Femur (tissue), 1 donor: ENCODE results near the gene CHST14.
"Not testable (repeated sequence)": the region's sequence is repeated elsewhere in the genome, so short reads cannot be mapped to it uniquely, and the experiment has no call there.

Experiments
- DNase-seq: peaks from one replicate; pipeline ENCODE4 v3.0.0-alpha.2; 2017

Gene CHST14

DNA sequence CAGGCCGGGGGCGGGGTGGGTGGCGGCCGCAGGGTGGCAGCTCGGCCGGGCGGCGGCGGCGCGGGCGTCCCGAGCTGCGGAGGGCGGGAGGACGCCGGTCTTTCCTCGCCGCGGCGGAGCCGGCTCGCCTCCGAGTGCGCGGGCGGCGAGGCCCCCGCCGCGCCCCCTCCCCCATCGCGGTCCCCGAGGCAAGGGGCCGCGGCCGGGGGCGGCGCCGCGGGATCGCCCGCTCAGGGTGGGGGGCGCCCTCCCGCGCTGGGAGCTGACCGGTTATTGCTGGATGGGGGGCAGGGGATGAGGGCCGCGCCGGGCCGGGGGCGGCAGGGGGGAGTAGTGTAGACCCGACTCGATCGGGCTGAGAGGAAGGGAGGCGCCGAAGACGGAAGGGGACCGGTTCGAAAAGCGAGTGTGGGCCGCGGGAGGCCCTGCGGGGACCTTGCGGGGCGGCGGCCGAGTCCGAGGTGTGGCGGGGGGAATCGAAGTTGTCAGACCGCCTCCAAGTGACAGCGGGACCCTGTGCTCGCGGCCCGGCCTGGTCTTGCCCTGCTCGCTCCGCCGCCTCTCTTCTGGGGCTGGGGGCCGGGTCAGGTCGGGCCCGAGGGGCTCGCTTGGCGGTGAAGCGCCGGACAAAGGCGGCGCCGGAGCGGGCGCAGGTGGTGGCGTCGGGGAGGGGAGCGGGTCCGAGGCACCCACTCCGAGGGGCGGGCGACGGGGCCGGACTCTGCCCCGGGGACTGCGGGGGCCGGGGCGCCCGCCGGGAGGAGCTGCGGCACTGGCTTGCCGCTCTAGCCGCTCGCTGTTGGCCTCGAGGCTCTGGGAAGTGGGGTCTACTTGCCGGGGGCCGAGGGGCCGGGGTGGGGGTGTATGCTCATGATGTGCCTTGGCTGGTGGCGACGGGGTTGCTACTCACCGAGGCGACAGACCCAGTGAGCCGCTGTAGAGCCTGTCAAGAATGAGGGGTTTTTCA is 28.9 kb upstream of the CHST14 start:
- no peak for DNase-seq

- no peak for DNase-seq
Observed at GRCh38 chr15:40443255-40443654, 27.5 kb upstream of the CHST14 start.

DNA sequence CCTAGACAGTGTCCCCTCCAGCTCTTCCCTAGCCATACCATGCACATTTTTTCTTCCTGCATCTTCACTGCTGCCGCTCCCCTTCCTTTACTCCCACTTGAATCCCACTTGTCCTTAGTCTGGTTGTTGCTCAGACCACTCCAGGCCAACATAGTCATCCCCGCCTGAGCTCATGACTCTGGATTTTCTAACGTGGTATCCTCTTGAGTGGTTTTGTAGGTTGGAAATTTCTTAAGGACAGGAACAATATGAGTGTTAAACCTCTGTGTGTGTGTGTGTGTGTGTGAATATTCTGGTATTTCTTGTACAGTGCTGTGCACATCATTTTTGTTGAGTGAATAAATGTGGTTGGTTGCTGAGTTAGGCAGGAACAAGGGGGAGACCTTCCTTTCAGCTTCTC is 26.9 kb upstream of the CHST14 start:
- no peak for DNase-seq

DNA sequence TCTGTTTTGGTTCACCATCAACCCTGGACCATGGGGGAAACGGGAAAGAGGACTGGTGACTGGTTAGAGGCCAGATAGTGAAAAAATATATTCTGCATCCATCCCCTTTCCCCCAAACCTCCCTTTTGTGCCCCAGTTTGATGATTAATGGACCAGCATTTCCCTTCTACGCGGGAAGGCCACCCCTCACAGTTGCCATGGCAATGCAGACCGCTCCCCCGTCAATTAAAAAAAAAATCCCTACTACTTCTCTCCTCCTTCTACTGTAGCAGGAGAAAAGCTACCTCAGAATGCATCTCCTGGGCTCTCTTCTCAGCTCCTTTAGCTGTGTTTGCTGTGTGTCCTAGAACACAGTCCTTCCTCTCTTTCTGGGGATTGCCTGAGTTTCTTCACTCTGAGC is 26.0 kb upstream of the CHST14 start:
- DNase-seq = no peak

- no peak for DNase-seq
Observed at GRCh38 chr15:40445421-40445922, 25.3 kb upstream of the CHST14 start.

GRCh38 chr15:40446144-40446543 is 24.6 kb upstream of the CHST14 start:
- no peak for DNase-seq

GRCh38 chr15:40448354-40448753 is 22.4 kb upstream of the CHST14 start:
- no peak for DNase-seq

GRCh38 chr15:40449275-40449674 is 21.5 kb upstream of the CHST14 start:
- DNase-seq = no peak

- DNase-seq = no peak
Observed at GRCh38 chr15:40450047-40450446, 20.7 kb upstream of the CHST14 start.

GRCh38 chr15:40451527-40452158 is 19.1 kb upstream of the CHST14 start:
- no peak for DNase-seq

DNA sequence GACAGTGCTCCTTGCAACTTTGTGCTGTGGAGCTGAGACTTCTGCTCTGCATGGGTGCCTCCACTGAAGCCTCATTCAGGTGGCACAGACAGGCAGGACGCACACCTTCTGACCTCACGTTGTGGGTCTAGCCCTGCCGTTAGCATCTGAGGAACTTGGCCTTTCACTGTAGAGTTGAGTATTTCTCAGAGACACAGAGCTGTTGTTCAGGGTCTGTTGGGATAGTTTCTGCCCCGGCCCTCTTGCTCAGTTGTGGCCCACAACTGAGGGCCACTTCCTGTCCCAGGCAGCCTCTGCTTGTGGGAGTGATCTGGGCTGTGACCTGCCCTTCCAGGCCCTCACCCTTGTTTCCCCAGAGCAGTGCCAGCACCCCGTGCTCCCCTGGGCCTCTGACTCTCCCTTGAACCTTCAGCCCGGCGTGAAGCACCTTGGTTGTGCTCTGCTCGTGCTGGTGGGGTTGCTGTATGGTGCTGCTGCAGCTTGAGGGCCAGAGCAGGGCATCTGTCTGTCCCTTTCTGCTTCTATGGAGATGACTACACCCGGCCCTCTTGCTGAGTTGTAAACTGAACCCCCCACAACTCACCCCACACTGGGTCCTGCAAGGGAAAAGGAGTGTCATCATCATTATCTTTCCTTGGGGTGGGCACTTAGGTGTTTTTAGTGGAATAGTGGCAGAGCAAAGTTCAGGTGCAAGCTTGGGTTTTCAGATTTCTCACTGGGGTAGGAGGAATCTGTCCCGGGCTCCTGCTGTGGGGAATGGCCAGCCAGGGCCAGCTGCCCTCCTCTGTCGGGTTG is 18.3 kb upstream of the CHST14 start:
- no peak for DNase-seq

- DNase-seq = not testable (repeated sequence)
Observed at GRCh38 chr15:40453941-40454340, 16.8 kb upstream of the CHST14 start.

GRCh38 chr15:40454904-40455391 is 15.8 kb upstream of the CHST14 start:
- no peak for DNase-seq

DNA sequence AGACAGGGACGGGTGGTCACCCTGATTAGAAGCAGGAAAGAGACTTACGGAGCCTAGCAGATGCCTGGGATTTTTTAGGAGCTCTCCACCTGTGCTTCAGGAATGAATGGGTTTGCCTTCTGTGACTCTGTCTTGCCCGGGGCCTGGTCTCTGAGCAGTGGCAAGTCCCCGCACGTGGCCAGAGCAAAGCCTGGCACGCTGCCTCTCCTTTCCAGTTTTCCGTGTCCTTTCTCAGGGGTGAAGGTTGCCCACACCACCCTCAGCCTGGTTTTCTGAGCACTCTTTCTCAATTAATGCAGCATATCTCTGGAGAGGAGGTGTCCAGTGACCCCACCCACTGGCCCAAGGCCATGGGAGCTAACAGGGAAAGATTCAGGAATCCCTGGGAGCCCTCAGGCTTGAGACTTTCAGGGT is 14.5 kb upstream of the CHST14 start:
- DNase-seq = no peak

DNA sequence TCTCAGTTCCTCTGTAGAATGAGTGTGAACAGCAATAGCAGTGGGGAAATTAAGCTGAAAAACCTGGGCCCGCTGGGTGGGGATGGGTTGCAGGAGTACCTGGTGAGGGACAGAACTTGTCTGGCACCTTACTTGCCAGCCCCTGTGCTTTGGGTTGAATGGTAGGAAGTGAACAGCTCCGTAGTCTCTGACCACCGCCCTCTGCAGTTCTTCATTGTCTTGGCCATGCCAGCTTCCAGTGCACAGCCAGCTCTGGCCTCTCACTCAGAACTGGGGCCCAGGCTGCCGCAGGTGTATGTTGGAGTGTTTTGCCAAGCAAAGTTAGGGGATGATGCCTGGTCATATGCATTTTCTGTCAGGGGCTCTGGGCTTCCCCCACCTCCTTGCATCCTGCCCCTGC is 14.0 kb upstream of the CHST14 start:
- DNase-seq = no peak

- no peak for DNase-seq
Observed at GRCh38 chr15:40458495-40459371, 12.1 kb upstream of the CHST14 start.

DNA sequence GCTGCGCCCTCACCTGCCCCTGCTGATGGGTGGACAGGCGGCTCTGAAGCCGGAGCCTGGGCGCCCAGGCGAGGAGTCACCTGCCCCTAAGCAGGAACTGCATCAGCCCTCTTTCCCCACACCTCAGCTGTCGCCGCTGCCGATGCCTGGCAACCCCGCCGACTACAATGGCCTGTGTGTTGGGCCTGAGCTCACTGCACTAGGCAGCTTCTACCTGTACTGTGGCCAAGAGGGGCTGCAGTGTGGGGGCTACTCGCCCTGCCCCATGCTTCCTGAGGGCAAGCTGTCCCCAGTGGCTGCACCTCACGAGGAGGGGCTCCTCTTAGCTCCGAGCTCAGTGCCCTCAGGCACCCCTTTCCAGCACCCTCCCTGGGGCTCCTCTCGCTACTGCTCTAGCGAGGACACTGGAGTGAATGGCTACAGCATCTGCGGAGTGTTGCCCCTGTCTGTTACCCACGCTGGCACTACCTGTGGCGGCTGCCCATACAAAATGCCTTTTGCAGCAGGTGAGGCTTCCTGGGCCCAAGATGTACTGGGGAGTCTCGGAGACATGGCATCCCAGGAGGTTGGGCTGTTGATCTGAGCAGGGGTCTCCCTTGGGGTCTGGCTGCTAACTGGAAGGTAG is 11.3 kb upstream of the CHST14 start:
- no peak for DNase-seq

DNA sequence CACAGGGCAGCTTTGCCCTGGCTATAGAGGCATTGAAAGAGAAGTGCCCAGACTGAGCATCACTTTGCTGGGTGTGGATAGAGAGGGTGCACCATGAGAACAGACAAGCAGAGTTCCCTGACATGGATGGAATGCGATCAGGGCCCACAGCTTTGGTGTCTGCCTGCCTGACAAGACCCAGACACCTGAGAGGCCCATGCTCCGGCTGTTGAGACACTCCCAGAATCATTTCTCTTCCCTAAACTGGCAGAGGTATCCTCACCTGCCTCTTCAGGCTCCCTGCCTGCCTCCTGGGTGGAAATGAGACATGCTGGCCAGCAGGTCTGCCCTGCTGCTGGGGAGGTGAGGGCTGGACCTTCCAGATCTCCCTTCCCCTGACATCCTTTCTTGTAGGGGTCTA is 10.4 kb upstream of the CHST14 start:
- no peak for DNase-seq

GRCh38 chr15:40461958-40462357 is 8.8 kb upstream of the CHST14 start:
- DNase-seq = no peak

GRCh38 chr15:40463279-40463678 is 7.5 kb upstream of the CHST14 start:
- no peak for DNase-seq

- no peak for DNase-seq
Observed at GRCh38 chr15:40463886-40464545, 6.8 kb upstream of the CHST14 start.
